Activated T-helper 1 cell treated with anti-CD3 and anti-CD28 coated beads, Interleukin-12 subunit alpha, Interleukin-12 subunit beta, Interleukin-2, Interleukin-4 antibody, amounts not matched to agents 30 ng/mL and 10 ng/mL and 1 ng/mL, durations not matched to agents 14 hours and 24 hours and 36 hours (primary cell): Measurements from ENCODE around the gene ARSA. TPM values are rescaled to one million over a fixed set of nuclear protein-coding genes. Genes with fewer than 3 reads are reported as not detected.

ENCODE experiments used
- total RNA-seq: library from RNA; stranded (reverse); gene quantifications from 2 replicates; pipeline ENCODE4 v1.2.3, GENCODE V29; 2022

Gene ARSA
- total RNA-seq, 1 donor from 2014 or later, result 27.3 TPM

Other genes starting within 250 kb of the ARSA start
- 113 and 116 TPM in 2 replicates for gene SBF1, start 153.1 kb downstream of the ARSA start, total RNA-seq
- 4.2 and 4.9 TPM in 2 replicates for gene ADM2, start 146.6 kb downstream of the ARSA start, total RNA-seq
- gene MIOX, start 141.3 kb downstream of the ARSA start, total RNA-seq, result 0.29 TPM in 1 of 2 replicates, not detected in the other
- 79.5 and 81.2 TPM in 2 replicates for gene LMF2, start 120.5 kb downstream of the ARSA start, total RNA-seq
- gene NCAPH2, start 119.9 kb downstream of the ARSA start, total RNA-seq, result 133 and 134 TPM in 2 replicates
- gene SCO2, start 102.6 kb downstream of the ARSA start, total RNA-seq, result 8.7 and 14.8 TPM in 2 replicates
- 57.2 and 59.9 TPM in 2 replicates for gene TYMP, start 98.1 kb downstream of the ARSA start, total RNA-seq
- 5.5 TPM in 2 replicates for gene KLHDC7B, start 82.3 kb downstream of the ARSA start, total RNA-seq
- 0.83 TPM in 1 of 2 replicates, not detected in the other for gene SYCE3, start 65.2 kb downstream of the ARSA start, total RNA-seq
- gene CPT1B, start 49.7 kb downstream of the ARSA start, total RNA-seq, result 65.6 and 68.2 TPM in 2 replicates
- 81.0 and 88.7 TPM in 2 replicates for gene CHKB, start 45.3 kb downstream of the ARSA start, total RNA-seq
- gene MAPK8IP2, start 27.4 kb downstream of the ARSA start, total RNA-seq, result 0.08 and 0.17 TPM in 2 replicates
- gene SHANK3, start 44.7 kb upstream of the ARSA start, total RNA-seq, result 0.05 and 0.10 TPM in 2 replicates
- gene ACR, start 110.1 kb upstream of the ARSA start, total RNA-seq, result not detected in 2 replicates
- 30.7 and 41.3 TPM in 2 replicates for gene RABL2B, start 155.5 kb upstream of the ARSA start, total RNA-seq